ENCODE results near the gene PRTG. TPM values are rescaled to one million over a fixed set of nuclear protein-coding genes. Genes with fewer than 3 reads are reported as not detected.

The PRTG gene
- total and polyA plus RNA-seq, 9 of the 15 experiments (the other 6 are each of a cell fraction or from before 2014, with no cell fraction given), result under 0.01 to 0.14 (median 0.06) TPM; not detected in 1

GRCh38 chr15:55665605-55666227 is 77.2 kb downstream of the PRTG start (continued):
- TF ChIP-seq MLLT1 (IDR thresholded peaks at IDR 0.05), result no peak
- TF ChIP-seq POLR2G (IDR thresholded peaks at IDR 0.05; ENCODE audit: low read depth, low read length), result no peak
- no peak for TF ChIP-seq MAFF (IDR thresholded peaks at IDR 0.05; ENCODE audit: low read length)
- no peak for TF ChIP-seq DPF2 (IDR thresholded peaks at IDR 0.05)

DNA sequence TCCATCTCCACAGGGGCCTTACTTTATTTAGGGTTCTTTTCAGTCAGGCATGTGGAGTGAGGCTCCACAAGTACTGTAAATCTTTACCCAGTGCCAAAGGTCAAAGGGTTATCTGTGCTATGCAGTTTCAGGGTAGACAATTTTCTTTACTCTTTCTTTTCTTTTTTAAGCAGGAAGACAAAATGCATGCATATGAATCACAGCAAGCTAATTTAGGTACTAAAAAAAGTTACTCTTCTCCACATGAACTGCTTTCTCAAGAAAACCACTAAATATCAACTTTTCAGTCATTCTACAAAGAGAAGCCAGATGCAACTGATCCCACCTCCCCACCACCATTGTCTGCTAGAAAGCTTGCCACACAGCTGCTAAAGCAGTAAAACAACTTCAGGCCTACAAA is 81.5 kb downstream of the PRTG start:
- Histone ChIP-seq H3K4me3 (no peak overlapping the region), H3K9me1 (ENCODE audit: control insufficient read depth, insufficient read depth, low read length) (no peaks in the 10 kb centered on the region), H3K27ac (ENCODE audit: extremely low read depth, low read depth, low read length) (no peak overlapping the region), H3K79me2 (ENCODE audit: control insufficient read depth, insufficient read depth, low read length) (no peaks in the 10 kb centered on the region), H3K36me3 (ENCODE audit: control insufficient read depth, insufficient read depth, low read length) (no peaks in the 10 kb centered on the region), H3K4me1 (replicated peaks in 1 of 2; ENCODE audit: control insufficient read depth in 2 of 2, insufficient read depth in 2 of 2, low read length in 2 of 2) (no peaks in the 10 kb centered on the region), H2AFZ (ENCODE audit: low read depth, low read length) (no peak overlapping the region), H3K27me3 (ENCODE audit: control insufficient read depth in 2 of 2, insufficient read depth in 2 of 2, low read length in 2 of 2) (peaks cover 13 to 15% of the 10 kb centered on the region in 2 experiments), H3K9me3 (replicated peaks; ENCODE audit: control insufficient read depth, insufficient read depth, low read depth, low read length) (no peaks in the 10 kb centered on the region), H3K4me2 (ENCODE audit: insufficient read depth, low read length) (no peak overlapping the region), H4K20me1 (replicated peaks; ENCODE audit: control insufficient read depth, insufficient read depth, low read length) (no peaks in the 10 kb centered on the region), H3K9ac (ENCODE audit: insufficient read depth in 1 of 2, low read depth in 2 of 2, low read length in 2 of 2) (no peak overlapping the region)
- in situ Hi-C loops (cut with MboI), result no loop called here
- ChIA-PET CTCF (ENCODE audit: low intra/inter-chr PET ratio) (no interaction called here), POLR2A (no interaction called here)
- intact Hi-C loops (cut with micrococcal nuclease), result no loop called here
- FAIRE-seq, result no peak
- TF ChIP-seq HNRNPH1 (optimal IDR thresholded peaks at IDR 0.05; ENCODE audit: low read depth, low read length) (no peak), CBX8 (IDR thresholded peaks at IDR 0.05; ENCODE audit: borderline replicate concordance, extremely low read depth, low read depth, low read length, poor library complexity, severe bottlenecking) (no peak), ZNF75A (CRISPR knock-in tag; IDR thresholded peaks at IDR 0.05) (no peak), ZFP30 (CRISPR knock-in tag; IDR thresholded peaks at IDR 0.05; ENCODE audit: borderline replicate concordance) (no peak), CEBPZ (IDR thresholded peaks at IDR 0.05; ENCODE audit: borderline replicate concordance, low read depth, low read length) (no peak)
- no TSS peak for BruUV-seq (replicated peaks)
- no peak for DNase-seq (ENCODE audit: extremely low read depth in 1 of 4, low spot score in 3 of 4)
- ATAC-seq, result no peak

All from K562 (cell line).